GM12878 (cell line): Measurements from ENCODE around the gene TBC1D1.

Source experiments
- ATF2 ChIP-seq: IDR thresholded peaks from 2 replicates; pipeline ENCODE4 v1.6.1; 2012; ENCODE audit warnings: low read length, inconsistent platforms
- BHLHE40 ChIP-seq, 2 experiments: fragments of 450-650 bp in 1 of 2; IDR thresholded peaks; 2 replicates each; pipeline ENCODE4 v1.6.1; 2011 to 2017; ENCODE audit warnings: low read depth in 2 of 2, borderline replicate concordance in 1 of 2, improper control_type of control experiment in 1 of 2, low read length in 1 of 2, mild to moderate bottlenecking in 1 of 2
- EZH2 ChIP-seq: IDR thresholded peaks from 2 replicates; pipeline ENCODE4 v1.6.1; 2012; ENCODE audit warnings: low read depth, mild to moderate bottlenecking, control low read depth, inconsistent platforms, low read length, borderline replicate concordance; ENCODE audit not compliant: control insufficient read depth
- GABPA ChIP-seq: IDR thresholded peaks from 2 replicates; pipeline ENCODE4 v1.6.1; 2014; ENCODE audit warnings: antibody characterized with exemption, low read depth, mild to moderate bottlenecking, inconsistent platforms
- NFYB ChIP-seq: IDR thresholded peaks from 2 replicates; pipeline ENCODE4 v1.6.1; 2011; ENCODE audit warnings: low read depth, mild to moderate bottlenecking, low read length, improper control_type of control experiment, moderate library complexity; ENCODE audit not compliant: insufficient read depth
- POLR2A ChIP-seq: IDR thresholded peaks from 2 replicates; pipeline ENCODE4 v1.6.1; 2011; ENCODE audit warnings: low read depth, mild to moderate bottlenecking, low read length
- POLR2AphosphoS5 ChIP-seq: IDR thresholded peaks from 2 replicates; pipeline ENCODE4 v1.6.1; 2011; ENCODE audit warnings: mild to moderate bottlenecking, low read length, inconsistent platforms
- SUPT20H ChIP-seq: IDR thresholded peaks from 2 replicates; pipeline ENCODE4 v1.6.1; 2011; ENCODE audit warnings: low read depth, mild to moderate bottlenecking, low read length, moderate library complexity, borderline replicate concordance; ENCODE audit not compliant: control insufficient read depth
- TF ChIP-seq, protein P1 (sequence below), 3 experiments: IDR thresholded peaks in 2 of 3; conservative IDR thresholded peaks in 1 of 3; 2 replicates each; pipeline ENCODE4 v1.5.1; 2011; ENCODE audit warnings: low read depth in 3 of 3, low read length in 3 of 3, mild to moderate bottlenecking in 3 of 3, control low read depth in 2 of 3, moderate library complexity in 2 of 3, inconsistent platforms in 1 of 3, mixed read lengths in 1 of 3; ENCODE audit not compliant: control insufficient read depth in 2 of 3, insufficient read depth in 1 of 3; ENCODE audit errors: extremely low read depth in 1 of 3

DNA sequence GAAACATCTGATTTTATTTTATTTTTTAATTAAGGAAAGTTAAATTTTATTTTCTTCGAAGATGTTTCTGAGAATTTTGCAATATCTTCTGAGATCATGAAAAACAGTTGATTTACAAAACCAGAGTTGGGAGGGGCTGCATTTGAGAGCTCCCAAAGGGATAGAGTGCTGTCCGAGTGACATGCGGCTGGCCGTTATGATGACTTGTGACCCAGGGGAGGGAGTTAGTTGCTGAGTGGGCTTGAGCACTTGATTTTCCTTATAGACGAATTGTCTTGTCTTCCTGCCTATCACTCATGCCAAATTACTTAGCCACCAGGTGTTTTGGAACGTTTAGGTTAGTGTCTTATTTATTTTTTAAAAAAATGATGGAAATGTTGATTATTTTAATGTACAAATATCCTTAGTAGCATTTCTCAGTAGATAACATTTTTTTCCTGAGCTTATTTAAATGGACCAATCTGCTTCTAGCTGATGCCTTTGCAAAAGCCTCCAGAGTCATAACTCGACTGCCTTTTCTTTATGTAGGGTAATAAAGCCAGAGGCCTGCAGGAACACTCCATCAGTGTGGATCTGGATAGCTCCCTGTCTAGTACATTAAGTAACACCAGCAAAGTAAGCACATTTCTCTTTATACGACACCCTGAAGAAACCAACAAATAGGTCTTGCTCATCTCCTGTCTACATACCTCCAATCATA, 154.6 kb downstream of the TBC1D1 start:
- TF ChIP-seq ATF2: no peak
- no peak for TF ChIP-seq BHLHE40 (IDR thresholded peaks at IDR 0.05; ENCODE audit: borderline replicate concordance in 1 of 2, low read depth in 2 of 2, low read length in 1 of 2)
- TF ChIP-seq, protein P1, sequence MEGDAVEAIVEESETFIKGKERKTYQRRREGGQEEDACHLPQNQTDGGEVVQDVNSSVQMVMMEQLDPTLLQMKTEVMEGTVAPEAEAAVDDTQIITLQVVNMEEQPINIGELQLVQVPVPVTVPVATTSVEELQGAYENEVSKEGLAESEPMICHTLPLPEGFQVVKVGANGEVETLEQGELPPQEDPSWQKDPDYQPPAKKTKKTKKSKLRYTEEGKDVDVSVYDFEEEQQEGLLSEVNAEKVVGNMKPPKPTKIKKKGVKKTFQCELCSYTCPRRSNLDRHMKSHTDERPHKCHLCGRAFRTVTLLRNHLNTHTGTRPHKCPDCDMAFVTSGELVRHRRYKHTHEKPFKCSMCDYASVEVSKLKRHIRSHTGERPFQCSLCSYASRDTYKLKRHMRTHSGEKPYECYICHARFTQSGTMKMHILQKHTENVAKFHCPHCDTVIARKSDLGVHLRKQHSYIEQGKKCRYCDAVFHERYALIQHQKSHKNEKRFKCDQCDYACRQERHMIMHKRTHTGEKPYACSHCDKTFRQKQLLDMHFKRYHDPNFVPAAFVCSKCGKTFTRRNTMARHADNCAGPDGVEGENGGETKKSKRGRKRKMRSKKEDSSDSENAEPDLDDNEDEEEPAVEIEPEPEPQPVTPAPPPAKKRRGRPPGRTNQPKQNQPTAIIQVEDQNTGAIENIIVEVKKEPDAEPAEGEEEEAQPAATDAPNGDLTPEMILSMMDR (IDR thresholded peaks at IDR 0.05 in 2 of 3, conservative IDR thresholded peaks at IDR 0.05 in 1 of 3; ENCODE audit: control insufficient read depth in 2 of 3, extremely low read depth in 1 of 3, insufficient read depth in 1 of 3, low read depth in 3 of 3, low read length in 3 of 3): no peak
- no peak for TF ChIP-seq EZH2
- no peak for TF ChIP-seq POLR2AphosphoS5
- no peak for TF ChIP-seq NFYB
- no peak for TF ChIP-seq GABPA
- no peak for TF ChIP-seq POLR2A
- no peak for TF ChIP-seq SUPT20H
